ENCODE data around the gene KCTD13. TPM values are rescaled to one million over a fixed set of nuclear protein-coding genes. Genes with fewer than 3 reads are reported as not detected.
"Not testable (repeated sequence)": the region's sequence is repeated elsewhere in the genome, so short reads cannot be mapped to it uniquely, and the experiment has no call there.

KCTD13 gene
- polyA plus RNA-seq, 1 experiment = 7.4 TPM

GRCh38 chr16:29910819-29911675, 15.0 kb downstream of the KCTD13 start:
- Histone ChIP-seq H3K27me3 (ENCODE audit: control insufficient read depth, insufficient read depth, low read length) (no peaks in the 10 kb centered on the region), H3K27ac (ENCODE audit: low read depth, low read length) (no peak overlapping the region), H3K9me3 (ENCODE audit: control insufficient read depth, insufficient read depth, low read length) (no peaks in the 10 kb centered on the region; the same call in 1 of the 2 replicates), H3K4me3 (ENCODE audit: low read depth, low read length) (no peak overlapping the region)
- DNase-seq (ENCODE audit: low read depth, low spot score) = no peak
- TF ChIP-seq, protein P1, sequence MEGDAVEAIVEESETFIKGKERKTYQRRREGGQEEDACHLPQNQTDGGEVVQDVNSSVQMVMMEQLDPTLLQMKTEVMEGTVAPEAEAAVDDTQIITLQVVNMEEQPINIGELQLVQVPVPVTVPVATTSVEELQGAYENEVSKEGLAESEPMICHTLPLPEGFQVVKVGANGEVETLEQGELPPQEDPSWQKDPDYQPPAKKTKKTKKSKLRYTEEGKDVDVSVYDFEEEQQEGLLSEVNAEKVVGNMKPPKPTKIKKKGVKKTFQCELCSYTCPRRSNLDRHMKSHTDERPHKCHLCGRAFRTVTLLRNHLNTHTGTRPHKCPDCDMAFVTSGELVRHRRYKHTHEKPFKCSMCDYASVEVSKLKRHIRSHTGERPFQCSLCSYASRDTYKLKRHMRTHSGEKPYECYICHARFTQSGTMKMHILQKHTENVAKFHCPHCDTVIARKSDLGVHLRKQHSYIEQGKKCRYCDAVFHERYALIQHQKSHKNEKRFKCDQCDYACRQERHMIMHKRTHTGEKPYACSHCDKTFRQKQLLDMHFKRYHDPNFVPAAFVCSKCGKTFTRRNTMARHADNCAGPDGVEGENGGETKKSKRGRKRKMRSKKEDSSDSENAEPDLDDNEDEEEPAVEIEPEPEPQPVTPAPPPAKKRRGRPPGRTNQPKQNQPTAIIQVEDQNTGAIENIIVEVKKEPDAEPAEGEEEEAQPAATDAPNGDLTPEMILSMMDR (IDR thresholded peaks at IDR 0.05; ENCODE audit: low read depth, low read length) = no peak
- ChIA-PET CTCF (interaction anchor here (1.0 kb wide), 1 partner anchor 12 kb away, joined by 4 read pairs; no protein-coding TSS in a partner anchor), POLR2A (interaction anchor here (0.5 to 1.2 kb wide), 3 partner anchors 16 to 44 kb away, joined by 4 to 5 read pairs (median 4); partner anchors contain the start of gene KCTD13)

- DNase-seq (ENCODE audit: low read depth, low spot score); H3K27ac ChIP-seq (ENCODE audit: low read depth, low read length); H3K4me3 ChIP-seq (ENCODE audit: low read depth, low read length); H3K9me3 ChIP-seq (ENCODE audit: control insufficient read depth, insufficient read depth, low read length); H3K27me3 ChIP-seq (ENCODE audit: control insufficient read depth, insufficient read depth, low read length): not testable (repeated sequence)
- CTCF ChIA-PET = interaction anchor here (0.6 kb wide), 1 partner anchor 9 kb away, joined by 3 read pairs; no protein-coding TSS in a partner anchor
- POLR2A ChIA-PET = interaction anchor here (0.7 kb wide), 1 partner anchor 97 kb away, joined by 7 read pairs; no protein-coding TSS in a partner anchor
These were observed 16.2 kb downstream of the KCTD13 start for GRCh38 chr16:29909851-29910250.

DNA sequence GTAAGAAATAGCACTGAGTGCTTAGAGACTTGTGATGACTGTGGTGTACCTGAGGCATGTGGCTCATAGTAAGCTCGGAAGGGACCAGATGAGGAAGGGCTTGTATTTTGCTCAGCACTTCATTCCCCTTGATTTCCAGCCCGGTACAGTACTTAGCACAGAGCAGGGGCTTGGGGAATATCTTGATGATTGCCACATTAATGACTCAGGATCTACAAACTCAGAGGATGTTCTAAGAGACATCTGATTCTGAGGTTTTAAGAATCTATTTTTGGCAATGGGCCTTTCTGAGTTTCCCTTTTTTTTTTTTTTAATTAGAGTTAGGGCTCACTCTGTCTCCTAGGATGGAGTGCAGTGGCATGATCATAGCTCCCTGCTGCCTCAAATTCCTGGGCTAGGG, 16.6 kb downstream of the KCTD13 start:
- ChIA-PET CTCF (no interaction called here), POLR2A (interaction anchor here (0.7 to 1.0 kb wide), 3 partner anchors 17 to 1680 kb away, joined by 3 to 7 read pairs (median 4); partner anchors contain the start of gene KCTD13)
- H3K27ac ChIP-seq (ENCODE audit: low read depth, low read length) = peak overlapping the region; percentile 47
- no peaks in the 10 kb centered on the region; the same call in 1 of the 2 replicates for H3K9me3 ChIP-seq (ENCODE audit: control insufficient read depth, insufficient read depth, low read length)
- H3K27me3 ChIP-seq (ENCODE audit: control insufficient read depth, insufficient read depth, low read length) = no peaks in the 10 kb centered on the region
- TF ChIP-seq, protein P1 (IDR thresholded peaks at IDR 0.05; ENCODE audit: low read depth, low read length) = no peak
- H3K4me3 ChIP-seq (ENCODE audit: low read depth, low read length) = no peak overlapping the region
- no peak for DNase-seq (ENCODE audit: low read depth, low spot score)

DNA sequence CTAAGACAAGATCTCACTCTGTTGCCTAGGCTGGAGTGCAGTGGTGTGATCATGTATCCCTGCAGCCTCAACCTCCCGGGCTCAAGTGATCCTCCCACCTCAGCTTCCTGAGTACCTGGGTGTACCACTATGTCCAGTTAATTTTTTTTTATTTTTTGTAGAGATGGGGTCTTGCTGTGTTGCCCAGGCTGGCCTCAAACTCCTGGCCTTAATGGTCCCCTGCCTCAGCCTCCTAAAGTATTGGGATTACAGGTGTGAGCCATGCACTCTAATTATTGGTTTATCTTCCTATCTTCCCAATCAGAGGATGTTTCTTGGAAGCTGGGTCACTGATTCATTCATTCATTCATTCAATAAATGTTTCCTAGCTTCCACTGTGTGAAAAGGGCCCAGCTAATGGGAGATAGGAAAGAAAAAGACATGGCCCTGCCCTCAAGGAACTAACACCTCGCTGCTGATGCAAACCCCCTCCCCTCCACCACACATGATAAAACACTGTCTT, 17.3 kb downstream of the KCTD13 start:
- Histone ChIP-seq H3K4me3 (ENCODE audit: low read depth, low read length) (no peak overlapping the region), H3K27ac (ENCODE audit: low read depth, low read length) (no peak overlapping the region), H3K9me3 (ENCODE audit: control insufficient read depth, insufficient read depth, low read length) (no peaks in the 10 kb centered on the region; the same call in 1 of the 2 replicates), H3K27me3 (ENCODE audit: control insufficient read depth, insufficient read depth, low read length) (no peaks in the 10 kb centered on the region)
- TF ChIP-seq, protein P1 (IDR thresholded peaks at IDR 0.05; ENCODE audit: low read depth, low read length) = no peak
- no peak for DNase-seq (ENCODE audit: low read depth, low spot score)
- ChIA-PET POLR2A (interaction anchor here (0.7 to 1.0 kb wide), 2 partner anchors 18 to 1679 kb away, joined by 3 to 4 read pairs; partner anchors contain the start of gene KCTD13), CTCF (no interaction called here)

DNA sequence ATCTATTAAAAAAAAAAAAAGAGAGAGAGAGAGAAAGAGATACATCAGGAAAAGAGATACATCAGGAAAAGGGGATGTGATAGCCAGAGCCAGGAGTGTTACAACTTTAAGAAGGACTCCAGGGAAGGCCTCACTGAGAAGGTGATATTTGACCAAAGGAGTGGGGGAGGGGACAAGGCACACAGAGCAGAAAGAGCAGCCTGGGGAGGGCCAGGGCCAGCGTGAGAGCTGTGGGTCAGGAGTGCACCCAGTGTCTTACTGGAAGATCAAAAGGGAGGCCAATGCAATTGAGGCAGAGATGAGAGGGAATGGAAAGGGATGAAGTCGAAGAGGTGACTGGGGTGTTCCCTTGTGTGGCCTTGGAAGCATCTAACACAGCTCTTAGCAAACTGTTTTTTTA, 18.1 kb downstream of the KCTD13 start:
- H3K27ac ChIP-seq (ENCODE audit: low read depth, low read length) = no peak overlapping the region
- POLR2A ChIA-PET = no interaction called here
- DNase-seq (ENCODE audit: low read depth, low spot score) = no peak
- H3K9me3 ChIP-seq (ENCODE audit: control insufficient read depth, insufficient read depth, low read length) = no peaks in the 10 kb centered on the region; the same call in 1 of the 2 replicates
- no peaks in the 10 kb centered on the region for H3K27me3 ChIP-seq (ENCODE audit: control insufficient read depth, insufficient read depth, low read length)
- no peak overlapping the region for H3K4me3 ChIP-seq (ENCODE audit: low read depth, low read length)
- TF ChIP-seq, protein P1 (IDR thresholded peaks at IDR 0.05; ENCODE audit: low read depth, low read length) = no peak
- CTCF ChIA-PET = interaction anchor here (0.5 kb wide), 1 partner anchor 114 kb away, joined by 5 read pairs; no protein-coding TSS in a partner anchor

All from AG04450 (cell line).